A549 (cell line): Measurements from ENCODE around the gene DOK7.

ENCODE experiments used
- BHLHE40 ChIP-seq: IDR thresholded peaks from 2 replicates; pipeline ENCODE4 v1.6.1; 2012; ENCODE audit warnings: low read depth, low read length, inconsistent platforms
- CTCF ChIP-seq: fragments of >200 bp; sonication (Bioruptor Twin); formaldehyde crosslinking; IDR thresholded peaks from 3 replicates; pipeline ENCODE4 v1.5.1; 2016
- ESRRA ChIP-seq: fragments of 150-350 bp; IDR thresholded peaks from 2 replicates; pipeline ENCODE4 v1.6.1; 2014; ENCODE audit warnings: mild to moderate bottlenecking, low read length, borderline replicate concordance
- GATA3 ChIP-seq: IDR thresholded peaks from 2 replicates; pipeline ENCODE4 v1.6.1; 2012; ENCODE audit warnings: borderline replicate concordance
- POLR2A ChIP-seq: IDR thresholded peaks from 2 replicates; pipeline ENCODE4 v1.6.1; 2012; ENCODE audit warnings: mild to moderate bottlenecking, low read length
- RAD21 ChIP-seq, 2 experiments: fragments of >200 bp in 1 of 2; sonication (Bioruptor Twin) in 1 of 2; formaldehyde crosslinking in 1 of 2; IDR thresholded peaks in 1 of 2; conservative IDR thresholded peaks in 1 of 2; 2 replicates in 1 of 2; 3 replicates in 1 of 2; pipeline ENCODE4 v1.6.1; 2012 to 2018; ENCODE audit warnings: inconsistent platforms in 1 of 2
- RARB ChIP-seq: fragments of 250-450 bp; sonication (Bioruptor Pico); IDR thresholded peaks from 2 replicates; pipeline ENCODE4 v1.8.0; 2021; ENCODE audit warnings: mild to moderate bottlenecking, moderate library complexity
- RCOR1 ChIP-seq: fragments of 150-350 bp; IDR thresholded peaks from 2 replicates; pipeline ENCODE4 v1.6.1; 2014; ENCODE audit warnings: antibody characterized with exemption, low read length, low read depth
- REST ChIP-seq: fragments of 200-600 bp; sonication (generic); IDR thresholded peaks from 2 replicates; pipeline ENCODE4 v1.6.1; 2016; ENCODE audit warnings: antibody characterized with exemption, mild to moderate bottlenecking, moderate library complexity
- RFX5 ChIP-seq: fragments of 450-650 bp; IDR thresholded peaks from 2 replicates; pipeline ENCODE4 v1.7.1; 2014; ENCODE audit warnings: antibody characterized with exemption, mild to moderate bottlenecking, moderate library complexity
- SMC3 ChIP-seq: fragments of >200 bp; sonication (Bioruptor Twin); formaldehyde crosslinking; IDR thresholded peaks from 3 replicates; pipeline ENCODE4 v1.6.1; 2018; ENCODE audit warnings: inconsistent platforms
- USF2 ChIP-seq: fragments of 450-650 bp; IDR thresholded peaks from 2 replicates; pipeline ENCODE4 v1.6.1; 2014; ENCODE audit warnings: antibody characterized with exemption
- ZSCAN20 ChIP-seq: fragments of 250-450 bp; sonication (Bioruptor Pico); IDR thresholded peaks from 2 replicates; pipeline ENCODE4 v1.8.0; 2022; ENCODE audit warnings: mild to moderate bottlenecking, moderate library complexity

GRCh38 chr4:3500634-3501101 lies 37.6 kb downstream of the DOK7 start:
- TF ChIP-seq POLR2A (no peak), GATA3 (no peak), ZSCAN20 (CRISPR knock-in tag) (no peak), BHLHE40 (no peak), RCOR1 (no peak), RFX5 (no peak), SMC3 (no peak), RAD21 (conservative IDR thresholded peaks at IDR 0.05 in 1 of 2, IDR thresholded peaks at IDR 0.05 in 1 of 2) (no peak), CTCF (no peak), RARB (CRISPR knock-in tag) (no peak), USF2 (no peak), ESRRA (no peak), REST (no peak)
